Prostate gland (tissue), 2 donors: ENCODE results near the gene MAML2. TPM values are rescaled to one million over a fixed set of nuclear protein-coding genes. Genes with fewer than 3 reads are reported as not detected.
A peak's percentile ranks its signal among the peaks of the same experiment; 100 is the strongest.

Source experiments
- DNase-seq: peaks from one replicate; pipeline ENCODE4 v3.0.0-alpha.2; 2019; ENCODE audit warnings: low spot score
- H3K27ac ChIP-seq, 2 donors: fragments of 200-600 bp; sonication (generic); 2 replicates each; pipeline ENCODE4 v1.5.1; 2017 to 2019
- H3K27me3 ChIP-seq: fragments of 200-600 bp; sonication (generic); replicated peaks from 2 replicates; pipeline ENCODE4 v1.5.1; 2019; ENCODE audit not compliant: insufficient read depth
- H3K36me3 ChIP-seq, 2 donors: fragments of 200-600 bp; sonication (generic); 1 replicate in 1 of 2; 2 replicates in 1 of 2; pipeline versions ENCODE4 v1.5.1 to v1.8.1; 2017 to 2019
- H3K4me1 ChIP-seq: fragments of 200-600 bp; sonication (generic); replicated peaks from 2 replicates; pipeline ENCODE4 v1.5.1; 2019
- H3K4me3 ChIP-seq, 2 donors: fragments of 200-600 bp; sonication (generic); 2 replicates each; pipeline ENCODE4 v1.5.1; 2017 to 2019
- H3K9me3 ChIP-seq: fragments of 200-600 bp; sonication (generic); 2 replicates; pipeline ENCODE4 v1.5.1; 2017
- POLR2A ChIP-seq: fragments of 450-650 bp; IDR thresholded peaks from one replicate; pipeline ENCODE4 v1.6.1; 2016; ENCODE audit warnings: antibody characterized with exemption, mild to moderate bottlenecking
- POLR2AphosphoS5 ChIP-seq: sonication (generic); formaldehyde crosslinking; IDR thresholded peaks from one replicate; pipeline ENCODE4 v1.6.1; 2017; ENCODE audit warnings: antibody characterized with exemption
- WGBS: methylation state at CpG from one replicate; pipeline ENCODE4 v1.1.5; 2018; 5-methylcytosine and 5-hydroxymethylcytosine counted together
- intact Hi-C: fragments of 100-400 bp; cut with DNase I; formaldehyde crosslinking; loops from one replicate; pipeline ENCODE4 v1.14.2; 2022
- total RNA-seq, 2 donors: library from RNA; depleted of rRNA; stranded (reverse); fragments of >200 nt; gene quantifications; one replicate each; pipeline ENCODE4 v1.1.0, GENCODE V29; 2016
- TF ChIP-seq, protein P1 (sequence below), 4 experiments: fragments of 200-600 bp in 2 of 4; fragments of 450-650 bp in 2 of 4; sonication (generic) in 2 of 4; IDR thresholded peaks; 1 replicate in 3 of 4; 2 replicates in 1 of 4; pipeline ENCODE4 v1.5.1; 2016 to 2019; ENCODE audit warnings: antibody characterized with exemption in 4 of 4, mild to moderate bottlenecking in 2 of 4, moderate library complexity in 2 of 4

MAML2 gene
- total RNA-seq, 2 donors from 2014 or later, result 28.9 to 30.4 TPM

DNA sequence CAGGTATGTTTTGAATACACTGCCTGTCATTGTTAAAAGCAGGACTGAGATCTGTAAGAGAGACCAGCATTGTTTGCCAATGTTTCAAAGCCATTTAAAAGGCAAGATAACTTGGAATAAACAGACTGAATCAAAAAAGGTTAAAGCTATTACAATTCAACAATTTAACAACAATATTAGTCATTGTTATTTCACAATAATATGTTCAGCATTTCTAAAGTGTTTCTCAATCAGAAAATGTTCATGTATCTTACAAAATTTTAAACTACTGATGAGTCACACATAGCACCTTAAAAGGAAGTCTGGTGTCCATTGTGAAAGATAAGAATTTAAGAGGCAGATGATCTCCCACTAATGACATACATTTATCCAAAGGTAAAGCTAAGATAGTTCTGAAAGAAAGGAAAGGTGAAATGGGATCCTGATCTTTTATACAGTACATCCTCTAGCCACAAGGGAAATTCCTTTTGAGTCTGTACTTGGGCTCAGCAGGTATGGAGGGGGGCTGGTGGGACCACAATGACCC is 79.7 kb downstream of the MAML2 start:
- Histone ChIP-seq H3K27me3 (no peaks in the 10 kb centered on the region), H3K27ac (peak overlapping the region; percentile 23 to 35), H3K36me3 (no peaks in the 10 kb centered on the region), H3K4me1 (no peaks in the 10 kb centered on the region), H3K4me3 (no peak overlapping the region), H3K9me3 (no peaks in the 10 kb centered on the region)
- intact Hi-C loops, result no loop called here
- DNase-seq, result no peak
- TF ChIP-seq, protein P1, sequence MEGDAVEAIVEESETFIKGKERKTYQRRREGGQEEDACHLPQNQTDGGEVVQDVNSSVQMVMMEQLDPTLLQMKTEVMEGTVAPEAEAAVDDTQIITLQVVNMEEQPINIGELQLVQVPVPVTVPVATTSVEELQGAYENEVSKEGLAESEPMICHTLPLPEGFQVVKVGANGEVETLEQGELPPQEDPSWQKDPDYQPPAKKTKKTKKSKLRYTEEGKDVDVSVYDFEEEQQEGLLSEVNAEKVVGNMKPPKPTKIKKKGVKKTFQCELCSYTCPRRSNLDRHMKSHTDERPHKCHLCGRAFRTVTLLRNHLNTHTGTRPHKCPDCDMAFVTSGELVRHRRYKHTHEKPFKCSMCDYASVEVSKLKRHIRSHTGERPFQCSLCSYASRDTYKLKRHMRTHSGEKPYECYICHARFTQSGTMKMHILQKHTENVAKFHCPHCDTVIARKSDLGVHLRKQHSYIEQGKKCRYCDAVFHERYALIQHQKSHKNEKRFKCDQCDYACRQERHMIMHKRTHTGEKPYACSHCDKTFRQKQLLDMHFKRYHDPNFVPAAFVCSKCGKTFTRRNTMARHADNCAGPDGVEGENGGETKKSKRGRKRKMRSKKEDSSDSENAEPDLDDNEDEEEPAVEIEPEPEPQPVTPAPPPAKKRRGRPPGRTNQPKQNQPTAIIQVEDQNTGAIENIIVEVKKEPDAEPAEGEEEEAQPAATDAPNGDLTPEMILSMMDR (IDR thresholded peaks at IDR 0.05), result peak in 1 of 4 experiments; percentile 29
- TF ChIP-seq POLR2A (no peak), POLR2AphosphoS5 (peak; percentile 60)

DNA sequence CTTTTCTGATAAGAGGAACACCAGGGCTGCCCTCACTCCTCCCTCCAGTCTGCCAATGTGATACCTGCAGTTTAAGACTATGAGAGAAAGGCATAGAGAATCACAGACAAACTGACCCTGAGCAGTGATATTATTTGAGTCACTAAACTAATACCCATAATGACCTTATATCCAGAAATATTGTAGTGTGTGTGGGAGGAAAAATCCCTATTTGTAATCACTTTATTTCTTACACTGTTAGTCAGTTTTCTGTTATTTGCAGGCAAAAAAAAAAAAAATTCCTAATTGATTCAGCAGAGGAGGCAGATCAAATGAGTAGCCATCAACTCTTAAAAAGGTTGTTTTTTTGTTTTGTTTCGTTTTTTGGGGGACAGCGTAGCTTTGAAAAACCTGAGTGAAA is 82.5 kb downstream of the MAML2 start:
- Histone ChIP-seq H3K27ac (no peak overlapping the region), H3K27me3 (no peaks in the 10 kb centered on the region), H3K4me3 (no peak overlapping the region), H3K36me3 (no peaks in the 10 kb centered on the region), H3K4me1 (no peaks in the 10 kb centered on the region), H3K9me3 (no peaks in the 10 kb centered on the region)
- WGBS, result 90% methylated on average over 2 of the region's 2 CpGs
- intact Hi-C loops, result no loop called here
- TF ChIP-seq, protein P1 (IDR thresholded peaks at IDR 0.05), result no peak
- TF ChIP-seq POLR2A (no peak), POLR2AphosphoS5 (no peak)
- DNase-seq, result no peak

DNA sequence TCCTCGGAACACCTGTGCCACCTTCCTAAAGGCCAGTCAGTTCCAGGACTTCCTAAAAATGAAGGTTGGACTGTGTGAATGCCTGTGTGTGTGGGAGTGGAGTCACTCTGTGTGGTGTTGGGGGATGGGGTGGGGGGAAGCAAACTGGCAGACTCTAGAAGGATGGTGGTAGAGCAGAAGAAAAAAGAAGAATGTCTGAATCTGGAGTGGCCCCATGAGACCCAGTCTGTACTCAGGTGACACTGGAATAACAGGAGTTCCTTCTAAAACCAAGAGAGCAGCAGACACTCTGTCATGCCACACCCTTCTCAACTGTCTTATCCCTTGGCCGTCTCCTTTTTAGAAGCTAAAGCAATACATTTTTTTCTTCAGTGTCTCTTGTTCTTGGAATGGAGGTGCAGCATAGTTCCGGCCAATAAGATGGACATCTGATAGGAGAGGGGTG is 82.9 kb downstream of the MAML2 start:
- DNase-seq, result no peak
- no peak overlapping the region for H3K27ac ChIP-seq

DNA sequence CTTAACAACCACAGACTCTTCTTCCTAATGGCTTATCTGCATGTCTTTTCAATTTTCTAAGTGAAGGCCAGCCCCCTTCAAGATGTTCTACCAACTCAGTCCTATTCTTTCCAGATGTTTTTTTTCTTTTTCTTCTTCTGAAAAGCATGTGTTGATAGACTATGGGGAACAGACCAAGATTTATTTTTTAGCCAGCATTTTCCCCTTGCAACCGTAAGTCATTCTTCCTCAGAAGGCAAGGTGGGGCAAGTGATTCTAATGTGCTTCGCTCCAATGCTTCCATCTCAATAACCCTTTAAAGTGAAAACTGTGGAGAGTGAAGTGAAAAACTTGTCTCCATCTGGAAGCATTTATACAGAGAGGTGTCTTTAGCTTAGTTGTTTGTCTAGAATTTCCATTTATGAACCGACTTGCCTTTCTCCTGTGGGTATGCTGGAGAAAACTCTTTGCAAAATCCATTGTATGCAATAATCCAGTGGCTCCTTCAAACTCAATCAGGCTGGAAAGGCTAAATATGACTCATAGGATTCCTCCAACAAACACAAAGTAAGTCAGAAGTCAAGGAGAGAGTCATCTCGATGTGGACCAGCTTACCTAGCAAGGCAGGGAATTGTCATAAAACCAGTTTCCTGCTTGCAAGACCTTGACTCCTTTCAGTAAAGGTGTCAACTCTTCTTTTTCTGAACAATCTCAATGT is 83.7 kb downstream of the MAML2 start:
- WGBS, result 67% methylated on average over 4 of the region's 4 CpGs
- intact Hi-C loops, result no loop called here
- TF ChIP-seq POLR2A (no peak), POLR2AphosphoS5 (no peak)
- TF ChIP-seq, protein P1 (IDR thresholded peaks at IDR 0.05), result no peak
- Histone ChIP-seq H3K27me3 (no peaks in the 10 kb centered on the region), H3K4me3 (no peak overlapping the region), H3K9me3 (no peaks in the 10 kb centered on the region), H3K27ac (peak overlapping the region; percentile 13 to 25), H3K4me1 (no peaks in the 10 kb centered on the region), H3K36me3 (no peaks in the 10 kb centered on the region)
- DNase-seq, result no peak

More for the DNA sequence above, 82.9 kb downstream of the MAML2 start:
- Histone ChIP-seq H3K4me3 (no peak overlapping the region), H3K9me3 (no peaks in the 10 kb centered on the region), H3K36me3 (no peaks in the 10 kb centered on the region), H3K4me1 (no peaks in the 10 kb centered on the region), H3K27me3 (no peaks in the 10 kb centered on the region)
- intact Hi-C loops, result no loop called here
- 52% methylated on average over 3 of the region's 3 CpGs for WGBS
- TF ChIP-seq POLR2AphosphoS5 (no peak), POLR2A (no peak)
- TF ChIP-seq, protein P1 (IDR thresholded peaks at IDR 0.05), result no peak
